ENCODE measurements around the gene CELF4.

The CELF4 gene

DNA sequence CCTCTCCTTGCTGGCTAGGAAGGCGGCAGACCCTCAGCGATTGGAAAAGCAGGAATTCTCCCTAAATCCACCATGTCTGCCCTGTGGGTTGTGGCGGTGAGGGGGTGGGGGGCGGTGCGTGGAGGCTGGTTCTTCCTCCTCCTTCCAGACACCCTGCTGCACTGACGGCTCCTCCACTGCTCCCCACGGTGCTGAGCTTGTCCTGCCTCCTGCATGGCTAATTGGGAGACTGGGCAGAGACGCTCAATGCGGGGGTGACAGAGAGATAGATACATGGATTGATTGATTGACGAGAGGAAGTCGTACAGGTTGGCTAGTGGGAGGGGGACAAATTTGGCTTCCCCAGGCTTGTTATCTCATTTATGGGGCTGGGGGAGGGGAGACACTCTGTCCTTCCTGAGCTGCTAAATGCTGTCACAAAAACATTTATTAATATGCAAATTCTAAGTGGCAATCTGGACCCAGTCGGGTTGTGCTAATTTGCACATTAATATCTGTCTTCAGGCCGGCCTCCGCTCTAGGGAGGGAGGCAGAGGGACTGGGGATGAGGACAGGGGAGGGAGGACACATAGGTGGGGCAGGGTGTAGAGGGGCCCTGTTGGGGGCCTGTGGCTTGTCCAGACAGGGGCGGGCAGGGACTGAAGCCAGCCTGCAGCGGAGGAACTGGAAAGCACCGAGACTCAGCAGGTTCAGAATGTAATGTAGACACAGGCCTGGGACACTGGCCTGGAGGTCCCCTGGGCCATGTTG is 181.6 kb downstream of the CELF4 start:
- Histone ChIP-seq H3K4me1 (ENCODE audit: control insufficient read depth, insufficient read depth, low read length) (no peaks in the 10 kb centered on the region), H3K27ac (ENCODE audit: low read length) (no peak overlapping the region), H3K36me3 (ENCODE audit: control insufficient read depth in 2 of 2, insufficient read depth in 2 of 2, low read length in 2 of 2) (no peaks in the 10 kb centered on the region), H3K9ac (ENCODE audit: low read length in 2 of 2) (no peak overlapping the region), H3K27me3 (ENCODE audit: control insufficient read depth in 1 of 2, insufficient read depth in 2 of 2, low read length in 2 of 2) (peaks cover 0 to 7% of the 10 kb centered on the region in 2 donors), H3K4me3 (ENCODE audit: low read length in 2 of 2) (no peak overlapping the region), H3K9me3 (ENCODE audit: control insufficient read depth in 2 of 2, low read length in 2 of 2) (peaks cover 3 to 4% of the 10 kb centered on the region in 2 donors)

GRCh38 chr18:37383036-37383785 is 182.4 kb downstream of the CELF4 start:
- Histone ChIP-seq H3K9ac (ENCODE audit: low read length in 2 of 2) (no peak overlapping the region), H3K36me3 (ENCODE audit: control insufficient read depth in 2 of 2, insufficient read depth in 2 of 2, low read length in 2 of 2) (no peaks in the 10 kb centered on the region), H3K27ac (ENCODE audit: low read length) (no peak overlapping the region)

GRCh38 chr18:37381554-37381953 is 184.0 kb downstream of the CELF4 start:
- Histone ChIP-seq H3K27me3 (ENCODE audit: control insufficient read depth in 1 of 2, insufficient read depth in 2 of 2, low read length in 2 of 2) (peaks cover 0 to 8% of the 10 kb centered on the region in 2 donors), H3K9me3 (ENCODE audit: control insufficient read depth in 2 of 2, low read length in 2 of 2) (peaks cover 0 to 4% of the 10 kb centered on the region in 2 donors), H3K27ac (ENCODE audit: low read length) (no peak overlapping the region), H3K4me1 (ENCODE audit: control insufficient read depth, insufficient read depth, low read length) (no peaks in the 10 kb centered on the region), H3K4me3 (ENCODE audit: low read length in 2 of 2) (no peak overlapping the region), H3K9ac (ENCODE audit: low read length in 2 of 2) (no peak overlapping the region), H3K36me3 (ENCODE audit: control insufficient read depth in 2 of 2, insufficient read depth in 2 of 2, low read length in 2 of 2) (no peaks in the 10 kb centered on the region)

More at GRCh38 chr18:37383036-37383785, 182.4 kb downstream of the CELF4 start:
- Histone ChIP-seq H3K9me3 (ENCODE audit: control insufficient read depth in 2 of 2, low read length in 2 of 2) (peaks cover 0 to 4% of the 10 kb centered on the region in 2 donors), H3K4me3 (ENCODE audit: low read length in 2 of 2) (no peak overlapping the region), H3K4me1 (ENCODE audit: control insufficient read depth, insufficient read depth, low read length) (no peaks in the 10 kb centered on the region), H3K27me3 (ENCODE audit: control insufficient read depth in 1 of 2, insufficient read depth in 2 of 2, low read length in 2 of 2) (peaks cover 0 to 5% of the 10 kb centered on the region in 2 donors)

DNA sequence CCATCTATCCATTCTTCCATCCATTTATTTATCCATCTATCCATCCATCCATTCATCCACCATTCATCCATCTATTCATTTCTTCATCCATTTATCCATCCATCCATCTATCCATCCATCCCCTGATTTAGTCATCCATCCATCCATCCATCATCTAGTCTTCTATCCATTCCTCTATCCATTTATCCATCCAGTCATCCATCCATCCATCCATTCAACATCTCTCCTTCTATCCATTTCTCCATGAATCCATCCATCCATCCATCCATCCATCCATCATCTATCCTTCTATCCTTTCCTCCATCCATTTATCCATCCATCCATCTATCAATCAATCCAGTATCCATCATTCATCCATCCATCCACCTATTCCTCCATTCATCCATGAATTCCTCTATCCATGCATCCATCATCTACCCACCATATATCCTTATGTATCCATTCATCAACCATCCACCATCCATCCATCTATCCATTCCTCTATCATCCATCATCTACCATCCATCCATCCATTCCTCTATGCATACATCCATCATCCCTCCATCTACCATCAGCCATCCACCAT is 185.0 kb downstream of the CELF4 start:
- peaks cover 0 to 8% of the 10 kb centered on the region in 2 donors for H3K27me3 ChIP-seq (ENCODE audit: control insufficient read depth in 1 of 2, insufficient read depth in 2 of 2, low read length in 2 of 2)
- H3K4me3 ChIP-seq (ENCODE audit: low read length in 2 of 2): no peak overlapping the region
- no peak overlapping the region for H3K9ac ChIP-seq (ENCODE audit: low read length in 2 of 2)
- H3K27ac ChIP-seq (ENCODE audit: low read length): no peak overlapping the region
- H3K4me1 ChIP-seq (ENCODE audit: control insufficient read depth, insufficient read depth, low read length): no peaks in the 10 kb centered on the region
- peaks cover 0 to under 1% of the 10 kb centered on the region in 2 donors for H3K9me3 ChIP-seq (ENCODE audit: control insufficient read depth in 2 of 2, low read length in 2 of 2)
- H3K36me3 ChIP-seq (ENCODE audit: control insufficient read depth in 2 of 2, insufficient read depth in 2 of 2, low read length in 2 of 2): no peaks in the 10 kb centered on the region

DNA sequence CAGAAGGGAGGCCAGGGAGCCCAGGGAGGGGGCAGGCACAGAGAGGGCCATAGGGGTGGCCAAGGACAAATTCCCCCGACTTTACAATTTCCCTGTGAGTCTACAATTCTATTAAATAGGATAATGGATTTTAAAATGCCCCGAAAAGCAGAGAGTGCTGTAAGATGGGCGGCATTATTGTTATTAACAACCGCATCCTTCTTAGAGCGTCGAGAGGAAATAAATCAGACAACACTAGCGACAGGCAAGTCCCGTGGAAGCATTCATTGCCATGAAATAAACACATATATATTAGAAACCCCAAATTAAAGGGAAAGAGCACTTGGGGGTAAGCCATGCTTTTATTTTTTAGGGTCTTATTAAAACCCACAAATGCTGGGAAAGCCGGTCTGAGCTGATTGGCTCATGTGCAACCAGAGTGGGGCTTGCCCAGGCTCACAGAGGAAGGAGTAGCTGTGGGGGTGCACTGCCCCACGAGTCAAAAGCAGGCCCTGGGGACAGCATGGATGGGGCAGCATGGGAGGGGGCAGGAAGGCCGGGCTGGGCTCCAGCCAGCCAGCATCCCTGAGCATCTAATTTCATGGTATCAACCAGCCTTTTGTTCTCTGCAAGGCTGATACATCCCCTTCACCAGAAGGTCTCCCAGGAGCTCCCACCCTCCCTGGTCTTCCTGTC is 187.1 kb downstream of the CELF4 start:
- Histone ChIP-seq H3K36me3 (ENCODE audit: control insufficient read depth in 2 of 2, insufficient read depth in 2 of 2, low read length in 2 of 2) (no peaks in the 10 kb centered on the region), H3K4me1 (ENCODE audit: control insufficient read depth, insufficient read depth, low read length) (no peaks in the 10 kb centered on the region), H3K9me3 (ENCODE audit: control insufficient read depth in 2 of 2, low read length in 2 of 2) (no peaks in the 10 kb centered on the region), H3K4me3 (ENCODE audit: low read length in 2 of 2) (no peak overlapping the region), H3K27ac (ENCODE audit: low read length) (no peak overlapping the region), H3K9ac (ENCODE audit: low read length in 2 of 2) (no peak overlapping the region), H3K27me3 (ENCODE audit: control insufficient read depth in 1 of 2, insufficient read depth in 2 of 2, low read length in 2 of 2) (peaks cover 0 to 8% of the 10 kb centered on the region in 2 donors)

- no peaks in the 10 kb centered on the region for H3K9me3 ChIP-seq (ENCODE audit: control insufficient read depth in 2 of 2, low read length in 2 of 2)
- peaks cover 0 to 5% of the 10 kb centered on the region in 2 donors for H3K27me3 ChIP-seq (ENCODE audit: control insufficient read depth in 1 of 2, insufficient read depth in 2 of 2, low read length in 2 of 2)
- H3K9ac ChIP-seq (ENCODE audit: low read length in 2 of 2): no peak overlapping the region
- H3K36me3 ChIP-seq (ENCODE audit: control insufficient read depth in 2 of 2, insufficient read depth in 2 of 2, low read length in 2 of 2): no peaks in the 10 kb centered on the region
- H3K4me3 ChIP-seq (ENCODE audit: low read length in 2 of 2): no peak overlapping the region
- no peaks in the 10 kb centered on the region for H3K4me1 ChIP-seq (ENCODE audit: control insufficient read depth, insufficient read depth, low read length)
- H3K27ac ChIP-seq (ENCODE audit: low read length): no peak overlapping the region
Measured at GRCh38 chr18:37375181-37375580, 190.4 kb downstream of the CELF4 start.

GRCh38 chr18:37368110-37368954 is 197.3 kb downstream of the CELF4 start:
- Histone ChIP-seq H3K36me3 (ENCODE audit: control insufficient read depth in 2 of 2, insufficient read depth in 2 of 2, low read length in 2 of 2) (no peaks in the 10 kb centered on the region), H3K4me3 (ENCODE audit: low read length in 2 of 2) (no peak overlapping the region), H3K9me3 (ENCODE audit: control insufficient read depth in 2 of 2, low read length in 2 of 2) (no peaks in the 10 kb centered on the region), H3K4me1 (ENCODE audit: control insufficient read depth, insufficient read depth, low read length) (no peaks in the 10 kb centered on the region), H3K9ac (ENCODE audit: low read length in 2 of 2) (no peak overlapping the region), H3K27me3 (ENCODE audit: control insufficient read depth in 1 of 2, insufficient read depth in 2 of 2, low read length in 2 of 2) (peaks cover 3 to 7% of the 10 kb centered on the region in 2 donors), H3K27ac (ENCODE audit: low read length) (no peak overlapping the region)

DNA sequence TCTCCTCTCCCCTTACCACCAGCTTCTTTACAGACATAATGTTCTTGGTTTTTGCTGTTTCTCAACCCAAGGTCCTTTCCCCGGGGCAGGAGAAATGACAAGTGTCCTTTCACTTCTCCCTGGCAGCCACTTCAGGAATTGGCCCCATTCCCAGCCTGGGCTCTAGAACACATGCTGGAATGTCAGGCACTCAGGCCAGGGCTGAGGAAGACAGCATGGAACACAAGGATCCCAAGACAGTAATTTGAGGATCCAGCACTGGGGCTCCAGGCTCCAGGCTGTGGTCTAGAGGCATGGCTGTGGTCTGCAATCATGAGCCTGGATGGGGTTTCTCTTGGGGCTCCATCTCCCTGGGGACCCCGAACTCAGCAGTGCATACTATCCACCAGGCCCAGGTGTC is 201.4 kb downstream of the CELF4 start:
- H3K9me3 ChIP-seq (ENCODE audit: control insufficient read depth in 2 of 2, low read length in 2 of 2): no peaks in the 10 kb centered on the region
- H3K36me3 ChIP-seq (ENCODE audit: control insufficient read depth in 2 of 2, insufficient read depth in 2 of 2, low read length in 2 of 2): no peaks in the 10 kb centered on the region
- no peak overlapping the region for H3K4me3 ChIP-seq (ENCODE audit: low read length in 2 of 2)
- H3K4me1 ChIP-seq (ENCODE audit: control insufficient read depth, insufficient read depth, low read length): no peaks in the 10 kb centered on the region
- no peak overlapping the region for H3K27ac ChIP-seq (ENCODE audit: low read length)
- H3K9ac ChIP-seq (ENCODE audit: low read length in 2 of 2): no peak overlapping the region
- peaks cover 8 to 13% of the 10 kb centered on the region in 2 donors for H3K27me3 ChIP-seq (ENCODE audit: control insufficient read depth in 1 of 2, insufficient read depth in 2 of 2, low read length in 2 of 2)

DNA sequence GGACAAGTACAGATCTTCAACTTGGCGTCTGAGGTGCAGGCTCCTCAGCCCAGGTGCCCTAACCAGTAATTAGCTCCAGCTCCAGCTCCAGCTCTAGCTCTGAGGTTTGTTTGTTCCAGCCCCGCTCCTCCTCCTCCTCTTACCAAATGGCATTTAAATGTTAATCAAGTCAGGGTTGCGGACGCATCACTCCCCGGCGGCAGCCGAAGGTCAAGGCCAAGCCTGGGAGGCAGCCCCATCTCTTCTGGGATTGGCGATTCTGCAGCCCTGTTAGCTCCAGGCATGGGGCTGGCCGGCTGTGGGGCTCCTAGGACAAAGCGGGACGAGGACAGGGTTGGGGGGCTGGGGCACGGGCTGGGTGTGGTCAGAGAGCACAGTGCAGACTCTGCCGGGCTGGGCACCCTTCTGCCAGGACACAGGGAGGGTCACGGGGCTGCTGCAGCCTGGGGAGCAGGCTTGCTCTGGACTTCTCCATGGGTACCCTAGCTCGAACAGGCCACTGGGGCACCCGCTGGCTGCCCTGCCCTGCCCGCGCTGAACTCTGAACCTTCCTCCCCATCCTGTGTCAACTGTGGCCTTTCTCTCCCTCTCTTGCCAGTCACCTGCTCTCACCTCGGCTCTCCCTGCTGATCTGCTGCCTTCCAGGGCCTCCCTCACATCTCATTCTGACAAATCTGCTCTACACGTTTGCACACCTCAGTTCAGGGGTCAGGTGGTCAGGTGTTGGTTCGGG is 203.3 kb downstream of the CELF4 start:
- H3K9ac ChIP-seq (ENCODE audit: low read length in 2 of 2): no peak overlapping the region
- no peaks in the 10 kb centered on the region for H3K4me1 ChIP-seq (ENCODE audit: control insufficient read depth, insufficient read depth, low read length)
- H3K27ac ChIP-seq (ENCODE audit: low read length): no peak overlapping the region
- no peaks in the 10 kb centered on the region for H3K36me3 ChIP-seq (ENCODE audit: control insufficient read depth in 2 of 2, insufficient read depth in 2 of 2, low read length in 2 of 2)
- H3K9me3 ChIP-seq (ENCODE audit: control insufficient read depth in 2 of 2, low read length in 2 of 2): no peaks in the 10 kb centered on the region
- peaks cover 8% of the 10 kb centered on the region in 2 donors for H3K27me3 ChIP-seq (ENCODE audit: control insufficient read depth in 1 of 2, insufficient read depth in 2 of 2, low read length in 2 of 2)
- no peak overlapping the region for H3K4me3 ChIP-seq (ENCODE audit: low read length in 2 of 2)

All from stomach smooth muscle (tissue), 2 donors.